LoVo (cell line): ENCODE data around the gene PRR36.
A peak's percentile ranks its signal among the peaks of the same experiment; 100 is the strongest.

Experiments
- DNase-seq: peaks from one replicate; pipeline ENCODE4 v3.0.0-alpha.2; 2016; ENCODE audit warnings: low spot score

The PRR36 gene

DNA sequence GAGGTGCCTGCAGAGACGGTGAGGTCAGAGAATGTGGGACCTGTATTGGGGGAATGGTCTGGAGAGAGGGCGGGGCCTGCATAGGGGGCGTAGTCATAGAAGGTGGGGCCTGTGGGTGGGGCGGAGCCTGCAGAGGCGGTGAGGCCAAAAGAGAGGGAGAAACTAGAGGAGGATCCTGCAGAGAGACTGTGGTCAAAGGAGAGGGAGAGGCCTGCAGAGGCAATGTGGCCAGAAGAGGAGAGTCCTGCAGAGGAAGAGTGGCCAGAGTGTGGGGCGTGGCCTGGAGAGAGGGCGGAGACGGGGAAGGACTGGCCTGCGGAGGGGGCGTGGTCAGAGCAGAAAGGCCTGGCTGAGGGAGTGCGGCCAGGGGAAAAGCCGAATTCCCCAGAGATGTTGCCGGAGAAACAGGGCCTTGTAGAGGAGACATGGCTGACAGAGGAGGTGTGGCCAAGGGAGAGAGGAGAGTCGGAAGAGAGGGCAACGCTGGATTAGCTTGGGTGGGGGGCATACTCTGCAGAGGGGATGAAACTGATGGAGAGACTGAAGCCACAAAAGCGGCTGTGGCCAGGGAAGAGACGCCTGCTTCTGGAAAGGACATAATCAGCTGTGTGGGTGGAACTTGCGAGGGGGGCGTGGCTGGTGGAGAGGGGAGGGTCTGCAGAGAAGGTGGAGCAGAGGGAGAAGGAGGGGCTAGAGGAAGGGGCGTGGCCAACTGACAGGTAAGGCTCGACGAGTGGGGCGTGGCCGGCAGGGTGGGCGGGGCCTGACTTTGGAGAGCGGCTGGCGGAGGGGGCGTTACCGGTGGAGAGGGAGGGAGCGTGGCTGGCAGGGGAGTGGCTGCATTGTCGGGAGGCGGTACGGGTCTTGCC, 2.5 kb downstream of the PRR36 start:
- DNase-seq, result peak; percentile 91

DNA sequence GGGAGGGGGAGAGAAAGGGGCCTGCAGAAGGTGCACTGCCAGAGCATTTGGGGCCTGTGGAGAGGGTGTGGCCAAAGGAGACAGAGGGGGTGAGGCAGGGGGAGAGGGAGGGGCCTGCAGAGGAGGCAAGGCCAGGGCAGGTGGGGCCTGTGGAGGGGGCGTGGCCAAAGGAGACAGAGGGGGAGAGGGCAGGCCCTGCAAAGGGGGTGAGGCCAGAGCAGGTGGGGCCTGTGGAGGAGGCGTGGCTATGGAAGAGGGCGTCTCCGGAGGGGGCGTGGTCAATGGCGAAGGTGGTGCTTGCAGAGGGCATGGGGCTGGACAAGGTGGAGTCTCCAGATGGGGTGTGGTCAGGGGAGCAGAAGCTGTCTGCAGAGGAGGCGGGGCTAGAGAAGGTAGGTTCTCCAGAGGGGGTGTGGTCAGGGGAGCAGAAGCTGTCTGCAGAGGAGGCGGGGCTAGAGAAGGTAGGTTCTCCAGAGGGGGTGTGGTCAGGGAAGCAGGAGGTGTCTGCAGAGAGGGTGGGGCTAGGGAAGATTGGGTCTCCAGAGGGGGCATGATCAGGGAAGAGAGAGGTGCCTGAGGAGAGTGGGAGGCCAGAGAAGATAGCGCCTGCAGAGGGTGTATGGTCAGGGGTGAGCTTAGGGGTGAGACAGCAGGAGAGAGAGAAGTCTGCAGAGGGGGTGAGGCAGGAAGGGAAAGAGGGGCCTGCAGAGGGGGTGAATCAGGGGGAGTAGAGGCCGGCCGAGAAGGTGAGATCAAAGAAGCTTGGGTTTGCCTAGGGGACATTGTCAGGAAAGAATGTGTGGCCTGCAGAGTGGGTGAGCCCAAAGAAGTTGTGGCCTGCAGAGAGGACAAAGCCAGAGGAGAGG, 3.4 kb downstream of the PRR36 start:
- DNase-seq, result peak; percentile 74

DNA sequence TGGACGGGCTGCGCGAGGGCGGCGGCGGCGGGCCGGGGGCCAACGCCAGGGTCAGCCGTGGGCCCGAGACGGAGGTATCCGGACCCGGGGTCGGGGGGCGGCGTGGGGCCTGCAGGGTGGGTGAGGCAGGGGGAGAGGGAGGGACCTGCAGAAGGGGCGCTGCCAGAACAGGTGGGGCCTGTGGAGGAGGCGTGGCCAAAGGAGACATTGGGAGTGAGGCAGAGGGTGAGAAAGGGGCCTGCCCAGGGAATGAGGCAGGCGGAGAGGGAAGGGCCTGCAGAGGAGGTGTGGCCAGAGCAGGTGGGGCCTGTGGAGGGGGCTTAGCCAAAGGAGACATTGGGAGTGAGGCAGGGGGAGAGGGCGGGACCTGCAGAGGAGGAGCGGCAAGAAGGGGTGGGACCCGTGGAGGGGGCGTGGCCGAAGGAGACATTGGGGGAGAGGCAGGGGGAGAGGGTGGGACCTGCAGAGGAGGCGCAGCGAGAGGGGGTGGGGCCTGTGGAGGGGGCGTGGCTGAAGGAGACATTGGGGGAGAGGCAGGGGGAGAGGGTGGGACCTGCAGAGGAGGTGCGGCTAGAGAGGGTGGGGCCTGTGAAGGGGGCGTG, 4.2 kb downstream of the PRR36 start:
- DNase-seq, result peak; percentile 73

DNA sequence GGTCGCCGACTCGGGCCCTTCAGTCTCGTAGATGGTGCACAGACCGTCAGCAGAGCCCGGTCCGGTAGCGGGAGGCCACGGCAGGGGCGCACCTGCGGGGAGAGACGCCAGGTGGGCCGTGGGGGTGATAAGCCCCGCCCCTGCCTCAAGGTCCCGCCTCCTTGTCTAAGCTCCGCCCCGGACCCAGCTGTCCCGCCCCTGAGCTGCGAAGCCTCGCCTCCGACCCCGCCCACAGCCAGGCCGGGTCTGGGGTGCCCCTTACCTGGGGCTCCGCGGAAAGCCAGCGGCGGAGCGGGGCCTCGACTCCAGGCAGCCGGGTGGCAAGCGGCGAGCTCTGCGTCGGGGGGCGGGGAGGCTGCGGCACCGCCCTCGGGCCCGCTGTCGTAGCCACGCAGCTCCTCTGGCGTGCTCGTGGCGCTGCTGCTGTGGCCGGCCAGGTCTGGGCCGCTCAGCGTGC, 4.7 kb downstream of the PRR36 start:
- peak; percentile 81 for DNase-seq

DNA sequence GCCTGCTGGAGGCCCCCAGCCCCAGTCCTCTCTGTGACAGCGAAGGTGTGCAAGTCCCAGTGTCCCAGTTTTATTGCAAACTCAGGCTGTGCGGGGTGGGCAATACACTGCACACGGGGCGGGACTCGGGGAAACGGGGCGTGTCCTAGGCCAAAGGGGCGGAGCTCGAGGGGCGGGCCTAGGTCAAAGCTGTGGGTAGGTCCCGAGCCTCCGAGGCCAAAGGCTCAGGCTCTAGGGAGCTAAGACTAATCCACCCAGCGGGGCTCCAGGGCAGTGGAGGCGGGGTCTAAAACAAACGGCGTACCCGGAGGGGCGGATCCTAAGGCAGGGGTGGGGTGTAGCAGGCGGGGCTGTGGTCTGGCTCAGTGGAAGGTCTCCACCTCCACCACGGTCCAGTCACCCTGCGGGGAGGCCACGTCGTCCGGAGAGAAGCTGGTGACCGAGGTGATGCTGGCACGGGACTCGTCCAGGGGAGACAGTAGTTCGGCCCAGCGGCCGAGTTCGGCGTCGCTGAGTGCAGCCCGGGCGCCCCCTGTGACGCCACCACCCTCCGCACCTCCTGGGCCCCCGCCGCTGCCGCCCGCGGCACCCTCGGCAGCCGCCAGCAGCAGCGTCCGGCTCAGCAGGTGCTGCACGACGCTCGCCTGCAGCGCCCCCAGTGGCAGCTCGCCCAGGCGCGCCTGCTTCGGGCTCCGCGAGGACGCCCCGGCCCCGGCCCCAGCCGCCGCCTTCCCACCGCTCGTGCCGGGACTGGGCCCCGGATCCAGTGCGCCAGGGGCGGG, 5.3 kb downstream of the PRR36 start:
- DNase-seq, result peak; percentile 93

DNA sequence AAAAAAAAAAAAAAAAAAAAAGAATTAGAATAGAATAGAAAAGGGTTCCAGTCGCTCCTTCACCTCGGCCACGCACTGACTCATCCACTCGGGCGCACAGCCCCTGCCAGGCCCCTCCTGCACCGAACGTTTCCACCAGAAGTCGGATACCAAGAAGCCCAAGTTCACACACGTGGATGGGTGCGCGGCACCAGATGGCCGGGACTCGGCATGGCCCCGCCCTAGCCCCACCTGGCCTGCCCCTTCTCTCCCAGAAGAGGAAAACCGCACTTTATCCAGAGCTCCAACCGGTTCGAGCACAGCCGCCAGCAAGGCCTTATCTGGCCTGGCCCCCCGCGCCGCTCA, 5.9 kb downstream of the PRR36 start:
- DNase-seq, result no peak

DNA sequence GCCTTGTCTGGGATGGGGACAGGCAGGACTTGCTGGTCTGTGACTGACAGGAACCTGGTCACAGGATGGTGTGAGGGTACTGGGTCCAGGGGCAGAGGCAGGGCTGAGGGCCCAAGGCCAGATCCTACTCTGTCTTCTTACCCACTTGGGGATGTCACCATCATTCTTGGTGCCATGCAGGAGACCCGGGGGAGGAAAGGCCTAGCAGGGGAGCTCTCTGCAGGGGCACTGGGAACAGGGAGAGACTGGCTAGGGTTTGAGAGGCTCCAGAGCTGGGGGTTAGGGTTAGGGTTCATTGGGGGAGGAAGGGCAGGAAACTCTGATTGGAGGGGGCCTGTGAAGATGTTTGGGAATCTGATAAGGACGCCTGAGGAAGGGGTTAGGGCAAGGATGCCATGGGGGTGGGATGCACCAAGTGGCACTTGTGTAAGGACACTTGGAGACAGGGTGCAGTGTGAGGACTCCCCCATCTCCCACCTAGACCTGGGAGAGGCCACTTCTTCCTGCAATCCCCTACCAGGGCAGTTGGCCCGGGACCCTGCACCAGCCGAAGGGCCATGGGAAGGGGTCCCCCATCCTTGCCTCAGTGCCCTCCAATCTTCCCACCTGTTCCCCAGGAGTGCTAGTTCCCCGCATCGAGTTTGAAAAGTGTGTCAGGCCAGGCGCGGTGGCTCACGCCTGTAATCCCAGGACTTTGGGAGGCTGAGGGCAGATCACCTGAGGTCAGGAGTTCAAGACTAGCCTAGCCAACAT, 6.9 kb downstream of the PRR36 start:
- no peak for DNase-seq

DNA sequence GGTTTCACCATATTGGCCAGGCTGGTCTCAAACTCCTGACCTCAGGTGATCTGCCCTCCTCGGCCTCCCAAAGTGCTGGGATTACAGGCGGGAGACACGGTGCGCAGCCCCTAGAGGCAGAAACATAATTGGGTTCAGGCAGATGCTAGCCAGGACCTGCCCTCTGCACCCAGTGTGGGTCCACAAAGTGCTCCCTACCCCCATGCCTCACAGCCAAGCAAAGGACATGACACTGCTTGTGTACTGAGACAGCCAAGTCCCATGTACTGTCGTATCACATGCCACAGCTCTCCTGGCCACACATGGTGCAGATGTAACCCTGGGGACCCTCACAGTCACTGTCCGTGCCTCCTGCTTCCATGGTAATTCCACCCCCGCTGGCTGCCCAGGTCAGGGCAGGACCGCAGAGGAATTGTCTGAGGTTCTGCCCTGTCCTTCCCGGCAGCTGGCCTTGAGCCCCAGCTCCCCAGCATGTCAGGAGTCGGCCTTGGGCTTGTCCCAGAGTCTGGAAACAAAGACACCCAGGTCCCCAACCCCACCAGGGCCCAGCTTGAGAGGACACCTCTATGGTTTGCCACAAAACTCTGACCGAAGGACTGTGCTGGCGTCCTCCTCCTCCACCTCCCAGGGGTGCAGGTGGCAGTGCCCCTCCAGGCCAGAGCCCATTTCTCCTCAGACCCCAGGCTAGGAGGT, 7.6 kb downstream of the PRR36 start:
- no peak for DNase-seq

DNA sequence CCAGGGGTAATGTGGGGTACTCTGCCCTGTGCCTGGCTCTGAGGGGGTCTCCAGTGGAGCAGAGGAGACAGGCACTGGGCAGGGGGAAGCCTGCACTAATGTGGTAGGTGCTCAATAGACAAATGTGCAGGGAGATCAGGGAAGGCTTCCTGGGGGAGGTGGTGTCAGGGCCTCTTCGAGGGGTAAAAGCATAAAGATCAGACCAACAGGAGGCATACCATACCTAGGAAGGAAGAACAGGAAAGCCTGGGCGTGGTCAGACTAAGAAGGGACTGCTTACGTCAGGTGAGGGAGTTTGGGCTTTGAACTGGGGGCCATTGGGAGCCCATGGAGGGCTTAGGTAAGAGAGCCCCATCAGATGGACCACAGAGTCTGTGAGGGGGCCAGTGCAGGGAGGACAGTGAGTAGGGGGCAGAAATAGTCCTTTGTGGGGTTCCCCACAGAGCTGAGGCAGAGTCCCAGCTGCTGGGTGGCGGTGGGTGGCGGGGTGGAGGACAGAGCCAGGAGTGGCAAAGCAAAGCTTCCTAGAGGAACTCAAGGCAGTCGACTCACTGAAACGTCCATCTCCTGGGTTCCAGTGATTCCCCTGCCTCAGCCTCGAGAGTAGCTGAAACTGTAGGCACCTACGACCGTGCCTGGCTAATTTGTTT, 8.8 kb downstream of the PRR36 start:
- DNase-seq, result no peak

DNA sequence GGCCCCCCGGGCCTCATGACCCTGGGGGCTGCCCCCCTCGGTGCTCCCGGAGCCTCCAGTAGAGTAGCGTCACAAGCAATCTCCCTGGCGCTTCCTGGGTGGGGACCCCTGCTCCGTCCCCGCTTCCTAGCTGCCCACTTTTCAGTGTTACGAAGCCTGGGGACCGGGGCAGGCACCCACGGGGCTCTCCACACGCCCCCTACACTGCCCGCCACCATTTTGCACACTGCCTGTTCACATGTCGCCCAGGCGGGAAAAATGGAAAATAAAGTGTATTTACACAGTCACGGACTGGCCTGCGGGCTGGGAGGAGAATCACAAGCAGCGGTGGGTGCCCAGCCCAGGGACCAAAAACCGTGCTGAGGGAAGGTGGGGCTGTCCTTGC, 9.5 kb downstream of the PRR36 start:
- DNase-seq, result no peak

DNA sequence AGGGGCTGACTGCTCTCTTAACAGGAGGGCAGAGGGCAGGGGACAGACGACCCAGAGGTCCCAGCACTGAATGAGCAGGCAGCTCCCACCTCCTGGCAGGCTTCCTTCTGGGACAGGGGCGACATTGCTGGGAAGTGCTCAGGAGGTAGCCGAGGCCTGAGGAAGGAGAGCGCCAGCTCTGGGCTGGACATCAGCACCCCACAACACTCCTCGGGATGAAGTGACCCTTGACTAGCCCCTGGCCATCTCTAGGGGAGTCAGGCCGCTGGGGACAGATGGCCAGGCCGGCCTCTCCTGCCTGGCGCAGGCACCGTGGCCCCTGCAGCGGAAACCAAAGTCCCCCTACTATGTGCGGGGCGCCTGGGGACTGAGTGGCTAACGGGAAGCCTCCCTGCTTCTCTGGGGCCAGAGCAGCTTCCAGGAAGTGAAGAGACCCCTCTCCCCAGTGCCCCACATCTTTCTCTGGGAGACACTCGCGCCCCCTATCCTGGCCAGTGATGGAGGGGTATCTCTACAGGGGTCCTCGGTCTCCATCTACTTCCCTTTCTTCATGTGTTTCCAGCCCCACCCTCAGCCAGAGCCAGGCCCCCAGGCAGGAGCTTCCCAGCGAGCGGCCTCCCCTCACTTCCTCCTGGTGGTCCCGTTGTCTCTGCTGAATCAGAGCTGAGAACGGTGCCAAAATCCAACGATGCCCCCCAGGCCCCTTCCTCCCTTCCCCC, 10.1 kb downstream of the PRR36 start:
- no peak for DNase-seq

DNA sequence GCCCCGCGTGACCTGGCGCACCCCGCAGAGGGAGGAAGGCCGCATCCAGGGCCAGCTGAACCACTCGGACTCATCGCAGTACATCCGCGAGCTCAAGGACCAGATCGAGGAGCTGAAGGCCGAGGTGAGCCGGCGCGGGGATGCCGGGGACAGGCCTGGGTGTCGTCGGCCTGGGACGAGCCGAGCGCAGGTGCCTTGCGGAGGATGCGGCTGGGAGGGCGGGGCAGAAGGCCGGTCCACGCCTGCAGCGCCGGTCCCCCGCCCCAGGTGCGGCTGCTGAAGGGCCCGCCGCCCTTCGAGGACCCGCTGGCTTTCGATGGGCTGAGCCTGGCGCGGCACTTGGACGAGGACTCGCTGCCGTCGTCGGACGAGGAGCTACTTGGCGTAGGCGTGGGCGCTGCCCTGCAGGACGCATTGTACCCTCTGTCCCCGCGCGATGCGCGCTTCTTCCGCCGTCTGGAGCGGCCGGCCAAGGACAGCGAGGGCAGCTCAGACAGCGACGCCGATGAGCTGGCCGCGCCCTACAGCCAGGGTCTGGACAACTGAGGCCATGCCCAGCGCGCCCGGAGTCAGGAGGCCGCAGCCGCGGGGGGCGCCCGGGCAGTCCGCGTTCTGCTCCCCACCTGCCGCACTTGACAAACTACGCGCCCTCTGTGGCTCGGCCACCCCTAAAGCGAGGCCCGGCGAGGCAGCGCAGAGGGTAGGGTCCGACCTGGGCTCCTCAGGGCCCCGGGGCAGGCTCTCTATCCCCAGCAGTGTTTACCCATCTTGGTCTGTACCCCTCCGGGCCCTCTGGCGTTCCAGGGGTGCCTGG, 10.8 kb downstream of the PRR36 start:
- no peak for DNase-seq

DNA sequence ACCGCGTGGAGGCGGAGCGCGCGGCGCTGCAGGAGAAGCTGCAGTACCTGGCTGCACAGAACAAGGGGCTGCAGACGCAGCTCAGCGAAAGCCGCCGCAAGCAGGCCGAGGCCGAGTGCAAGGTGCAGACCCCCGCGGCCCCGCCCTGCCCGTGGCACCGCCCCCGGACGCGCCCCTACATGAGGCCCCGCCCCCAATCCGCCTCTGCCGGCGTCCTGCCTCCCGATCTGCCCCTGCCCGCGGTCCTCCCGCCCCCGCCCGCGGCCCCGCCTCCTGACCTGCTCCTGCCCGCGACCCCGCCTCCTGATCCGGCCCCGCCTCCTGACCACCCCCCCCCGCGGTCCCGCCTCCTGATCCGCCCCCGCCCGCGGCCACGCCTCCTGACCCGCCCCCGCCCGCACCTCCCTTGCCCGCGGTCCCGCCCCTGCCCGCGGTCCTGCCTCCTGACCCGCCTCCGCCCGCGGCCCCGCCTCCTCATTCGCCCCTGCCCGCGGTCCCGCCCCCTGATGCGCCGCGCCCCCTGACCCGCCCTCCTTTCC, 11.7 kb downstream of the PRR36 start:
- DNase-seq, result no peak

DNA sequence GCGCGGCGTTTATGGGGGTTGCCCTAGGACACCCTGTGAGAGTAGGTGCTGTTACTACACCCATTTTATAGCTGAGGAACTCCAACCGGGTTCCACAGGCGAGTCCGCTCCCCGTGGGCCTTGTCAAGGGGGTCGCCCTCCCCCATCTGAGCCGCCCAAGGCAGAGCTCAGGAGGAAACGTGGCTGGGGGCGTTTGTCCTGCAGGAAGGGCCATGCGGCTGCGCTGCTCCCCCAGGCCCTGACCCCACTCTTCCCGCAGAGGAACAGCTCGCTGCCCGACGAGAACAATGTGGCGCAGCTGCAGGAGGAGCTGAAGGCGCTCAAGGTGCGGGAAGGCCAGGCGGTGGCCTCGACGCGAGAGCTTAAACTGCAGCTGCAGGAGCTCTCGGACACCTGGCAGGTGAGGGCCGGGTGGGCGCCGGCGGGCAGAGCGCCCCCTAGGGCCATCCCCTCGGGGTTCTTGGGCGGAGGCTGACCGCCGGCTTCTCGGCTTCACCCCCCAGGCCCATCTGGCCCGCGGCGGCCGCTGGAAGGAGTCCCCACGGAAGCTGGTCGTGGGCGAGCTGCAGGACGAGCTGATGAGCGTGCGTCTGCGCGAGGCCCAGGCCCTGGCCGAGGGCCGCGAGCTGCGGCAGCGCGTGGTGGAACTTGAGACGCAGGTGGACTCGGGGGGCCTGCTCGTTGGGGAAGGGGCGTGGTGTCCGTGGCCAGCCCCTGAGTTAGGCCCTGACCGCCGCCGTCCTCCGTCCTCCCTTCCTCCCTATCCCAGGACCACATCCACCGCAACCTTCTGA, 12.4 kb downstream of the PRR36 start:
- DNase-seq, result no peak

DNA sequence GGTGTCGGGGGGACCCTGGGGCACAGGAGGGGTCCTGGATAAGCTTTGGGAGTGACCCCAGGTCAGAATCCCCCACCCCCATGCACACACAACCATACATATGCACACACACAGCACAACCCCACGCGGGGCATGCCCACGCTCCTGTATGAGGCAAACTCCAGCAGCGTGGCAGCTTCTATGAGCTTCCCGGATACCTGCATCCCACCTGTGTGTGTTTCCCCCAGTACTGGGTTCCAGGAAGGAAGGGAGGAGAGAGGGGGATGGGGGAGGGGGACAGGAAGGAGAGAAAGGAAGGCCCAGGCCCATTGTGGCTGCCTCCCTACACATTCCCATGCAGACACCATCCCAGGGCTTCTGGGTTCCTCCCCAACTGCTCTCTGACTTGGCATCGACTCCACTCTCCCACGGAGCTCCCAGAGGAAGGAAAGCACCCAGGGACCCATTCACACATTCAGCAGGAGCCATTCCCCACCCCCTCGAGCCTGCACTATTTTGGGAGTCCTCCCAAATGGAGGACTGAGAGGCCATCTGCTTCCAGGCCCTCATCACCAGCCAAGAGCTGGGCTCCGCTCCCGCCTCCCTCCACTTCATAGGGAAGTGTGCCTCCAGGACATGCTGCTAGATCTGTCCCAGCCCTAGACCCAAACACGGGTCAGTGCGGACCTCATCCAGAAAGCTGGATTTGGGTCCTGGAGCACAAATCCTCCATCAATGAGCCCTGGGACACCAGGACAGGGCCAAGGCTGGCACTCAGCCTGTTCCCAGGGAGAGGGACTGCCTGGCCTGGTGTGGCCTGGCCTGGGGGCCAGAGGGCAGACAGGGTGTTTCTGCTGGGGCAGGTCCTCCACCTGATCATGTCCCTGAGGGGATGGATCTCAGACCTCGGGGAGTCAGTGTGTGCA, 13.2 kb downstream of the PRR36 start:
- no peak for DNase-seq
